Activated naive CD8-positive, alpha-beta T cell (primary cell): ENCODE measurements around the gene NRXN3.

ENCODE experiments used
- H3K27ac Mint-ChIP-seq: one replicate; pipeline ENCODE4 v1.8.0; 2021; ENCODE audit warnings: mixed read lengths
- H3K27me3 Mint-ChIP-seq: one replicate; pipeline ENCODE4 v1.8.0; 2021; ENCODE audit warnings: mixed read lengths
- H3K36me3 Mint-ChIP-seq: one replicate; pipeline ENCODE4 v1.8.0; 2021; ENCODE audit warnings: mixed read lengths
- H3K4me1 Mint-ChIP-seq: one replicate; pipeline ENCODE4 v1.8.0; 2021; ENCODE audit warnings: low read depth, mixed read lengths
- H3K4me3 Mint-ChIP-seq: one replicate; pipeline ENCODE4 v1.8.0; 2021; ENCODE audit warnings: mild to moderate bottlenecking, mixed read lengths
- H3K9me3 Mint-ChIP-seq: one replicate; pipeline ENCODE4 v1.8.0; 2021; ENCODE audit warnings: low read depth, mixed read lengths

The NRXN3 gene

GRCh38 chr14:79043194-79043889 lies 873.2 kb downstream of the NRXN3 start:
- H3K27ac Mint-ChIP-seq, result no peak overlapping the region
- no peak overlapping the region for H3K4me3 Mint-ChIP-seq
- H3K4me1 Mint-ChIP-seq, result no peaks in the 10 kb centered on the region
- H3K9me3 Mint-ChIP-seq, result peaks cover 7% of the 10 kb centered on the region
- H3K36me3 Mint-ChIP-seq, result no peaks in the 10 kb centered on the region
- peaks cover 1% of the 10 kb centered on the region for H3K27me3 Mint-ChIP-seq

- H3K27ac Mint-ChIP-seq, result no peak overlapping the region
- H3K4me3 Mint-ChIP-seq, result no peak overlapping the region
- H3K4me1 Mint-ChIP-seq, result no peaks in the 10 kb centered on the region
- H3K36me3 Mint-ChIP-seq, result no peaks in the 10 kb centered on the region
- H3K9me3 Mint-ChIP-seq, result peaks cover 4% of the 10 kb centered on the region
- H3K27me3 Mint-ChIP-seq, result peaks cover 1% of the 10 kb centered on the region
Measured at GRCh38 chr14:79044894-79045624, 874.9 kb downstream of the NRXN3 start.

GRCh38 chr14:79050787-79051727 lies 880.9 kb downstream of the NRXN3 start:
- Mint-ChIP-seq H3K4me1 (no peaks in the 10 kb centered on the region), H3K9me3 (no peaks in the 10 kb centered on the region), H3K27me3 (peaks cover 1% of the 10 kb centered on the region), H3K36me3 (no peaks in the 10 kb centered on the region), H3K27ac (no peak overlapping the region), H3K4me3 (no peak overlapping the region)

- Mint-ChIP-seq H3K36me3 (no peaks in the 10 kb centered on the region), H3K27ac (no peak overlapping the region), H3K4me3 (no peak overlapping the region), H3K4me1 (no peaks in the 10 kb centered on the region), H3K9me3 (no peaks in the 10 kb centered on the region), H3K27me3 (peaks cover 1% of the 10 kb centered on the region)
Measured at GRCh38 chr14:79051742-79052141, 881.6 kb downstream of the NRXN3 start.

GRCh38 chr14:79056879-79057278 lies 886.7 kb downstream of the NRXN3 start:
- Mint-ChIP-seq H3K27ac (no peak overlapping the region), H3K4me3 (no peak overlapping the region), H3K4me1 (no peaks in the 10 kb centered on the region), H3K9me3 (peaks cover 3% of the 10 kb centered on the region), H3K36me3 (no peaks in the 10 kb centered on the region), H3K27me3 (peaks cover 2% of the 10 kb centered on the region)

GRCh38 chr14:79057333-79057732 lies 887.2 kb downstream of the NRXN3 start:
- no peaks in the 10 kb centered on the region for H3K4me1 Mint-ChIP-seq

GRCh38 chr14:79062226-79062625 lies 892.1 kb downstream of the NRXN3 start:
- Mint-ChIP-seq H3K9me3 (peaks cover 8% of the 10 kb centered on the region), H3K4me1 (no peaks in the 10 kb centered on the region), H3K4me3 (no peak overlapping the region), H3K36me3 (no peaks in the 10 kb centered on the region), H3K27me3 (peaks cover 2% of the 10 kb centered on the region), H3K27ac (no peak overlapping the region)

More at GRCh38 chr14:79057333-79057732, 887.2 kb downstream of the NRXN3 start:
- no peaks in the 10 kb centered on the region for H3K36me3 Mint-ChIP-seq
- no peak overlapping the region for H3K27ac Mint-ChIP-seq
- peaks cover 2% of the 10 kb centered on the region for H3K27me3 Mint-ChIP-seq
- H3K9me3 Mint-ChIP-seq, result peaks cover 3% of the 10 kb centered on the region
- H3K4me3 Mint-ChIP-seq, result no peak overlapping the region

GRCh38 chr14:79064214-79064613 lies 894.0 kb downstream of the NRXN3 start:
- Mint-ChIP-seq H3K4me1 (no peaks in the 10 kb centered on the region), H3K4me3 (no peak overlapping the region), H3K27ac (no peak overlapping the region), H3K9me3 (peaks cover 8% of the 10 kb centered on the region), H3K27me3 (peaks cover 2% of the 10 kb centered on the region), H3K36me3 (no peaks in the 10 kb centered on the region)

GRCh38 chr14:79074510-79074909 lies 904.3 kb downstream of the NRXN3 start:
- no peaks in the 10 kb centered on the region for H3K9me3 Mint-ChIP-seq
- H3K4me3 Mint-ChIP-seq, result no peak overlapping the region
- no peak overlapping the region for H3K27ac Mint-ChIP-seq
- no peaks in the 10 kb centered on the region for H3K36me3 Mint-ChIP-seq
- no peaks in the 10 kb centered on the region for H3K4me1 Mint-ChIP-seq
- H3K27me3 Mint-ChIP-seq, result peaks cover 1% of the 10 kb centered on the region

- no peaks in the 10 kb centered on the region for H3K9me3 Mint-ChIP-seq
- H3K36me3 Mint-ChIP-seq, result no peaks in the 10 kb centered on the region
- H3K27me3 Mint-ChIP-seq, result peaks cover 3% of the 10 kb centered on the region
- no peak overlapping the region for H3K4me3 Mint-ChIP-seq
- no peak overlapping the region for H3K27ac Mint-ChIP-seq
- H3K4me1 Mint-ChIP-seq, result no peaks in the 10 kb centered on the region
Measured at GRCh38 chr14:79076428-79076827, 906.3 kb downstream of the NRXN3 start.

GRCh38 chr14:79077096-79077495 lies 906.9 kb downstream of the NRXN3 start:
- Mint-ChIP-seq H3K36me3 (no peaks in the 10 kb centered on the region), H3K27me3 (peaks cover 3% of the 10 kb centered on the region), H3K4me3 (no peak overlapping the region), H3K9me3 (no peaks in the 10 kb centered on the region), H3K27ac (no peak overlapping the region), H3K4me1 (no peaks in the 10 kb centered on the region)

- Mint-ChIP-seq H3K4me3 (no peak overlapping the region), H3K4me1 (no peaks in the 10 kb centered on the region), H3K27ac (no peak overlapping the region), H3K36me3 (no peaks in the 10 kb centered on the region), H3K9me3 (no peaks in the 10 kb centered on the region), H3K27me3 (peaks cover 3% of the 10 kb centered on the region)
Measured at GRCh38 chr14:79080040-79080439, 909.9 kb downstream of the NRXN3 start.

GRCh38 chr14:79082883-79083282 lies 912.7 kb downstream of the NRXN3 start:
- Mint-ChIP-seq H3K4me3 (no peak overlapping the region), H3K4me1 (no peaks in the 10 kb centered on the region), H3K27ac (no peak overlapping the region), H3K9me3 (no peaks in the 10 kb centered on the region), H3K36me3 (no peaks in the 10 kb centered on the region), H3K27me3 (peaks cover 2% of the 10 kb centered on the region)

- no peaks in the 10 kb centered on the region for H3K36me3 Mint-ChIP-seq
- H3K27me3 Mint-ChIP-seq, result peaks cover 2% of the 10 kb centered on the region
- no peak overlapping the region for H3K4me3 Mint-ChIP-seq
- H3K27ac Mint-ChIP-seq, result no peak overlapping the region
- H3K9me3 Mint-ChIP-seq, result no peaks in the 10 kb centered on the region
- H3K4me1 Mint-ChIP-seq, result no peaks in the 10 kb centered on the region
Measured at GRCh38 chr14:79083356-79083755, 913.2 kb downstream of the NRXN3 start.

- Mint-ChIP-seq H3K27ac (no peak overlapping the region), H3K36me3 (no peaks in the 10 kb centered on the region), H3K27me3 (peaks cover 2% of the 10 kb centered on the region)
Measured at GRCh38 chr14:79084861-79085260, 914.7 kb downstream of the NRXN3 start.

More at GRCh38 chr14:79084861-79085260, 914.7 kb downstream of the NRXN3 start:
- no peak overlapping the region for H3K4me3 Mint-ChIP-seq
- H3K4me1 Mint-ChIP-seq, result no peaks in the 10 kb centered on the region
- no peaks in the 10 kb centered on the region for H3K9me3 Mint-ChIP-seq
